Neural cell (in vitro differentiated cells): ENCODE results near the gene WDR70. TPM values are rescaled to one million over a fixed set of nuclear protein-coding genes. Genes with fewer than 3 reads are reported as not detected.
"Not testable (repeated sequence)": the region's sequence is repeated elsewhere in the genome, so short reads cannot be mapped to it uniquely, and the experiment has no call there.

ENCODE experiments used
- H2AFZ ChIP-seq: fragments of 200-600, 300-800 bp; sonication (generic), shearing (Covaris generic); 2 replicates; pipeline ENCODE4 v1.6.0; 2014; ENCODE audit warnings: low read depth, mild to moderate bottlenecking, antibody characterized with exemption, low read length, moderate library complexity
- H3F3A ChIP-seq: fragments of 200-600 bp; shearing (Covaris generic); 2 replicates; pipeline ENCODE4 v1.6.1; 2016; ENCODE audit warnings: mild to moderate bottlenecking, moderate library complexity, mixed read lengths, antibody characterized with exemption, low read length; ENCODE audit not compliant: insufficient read depth, poor library complexity, severe bottlenecking
- H3K27ac ChIP-seq: fragments of 200-600, 300-800 bp; sonication (generic), shearing (Covaris generic); 2 replicates; pipeline ENCODE4 v1.5.1; 2014; ENCODE audit warnings: mild to moderate bottlenecking, low read length, moderate library complexity
- H3K27me3 ChIP-seq: fragments of 300-800, 200-600 bp; sonication (generic), shearing (Covaris generic); 2 replicates; pipeline ENCODE4 v1.6.0; 2014; ENCODE audit warnings: mild to moderate bottlenecking, low read depth, low read length, moderate library complexity; ENCODE audit not compliant: insufficient read depth
- H3K36me3 ChIP-seq: fragments of 300-800, 200-600 bp; sonication (generic), shearing (Covaris generic); 2 replicates; pipeline ENCODE4 v1.5.1; 2014; ENCODE audit warnings: mild to moderate bottlenecking, antibody characterized with exemption, low read length, moderate library complexity; ENCODE audit not compliant: insufficient read depth
- H3K4me2 ChIP-seq: fragments of 300-800, 200-600 bp; sonication (generic), shearing (Covaris generic); 2 replicates; pipeline ENCODE4 v1.6.0; 2014; ENCODE audit warnings: mild to moderate bottlenecking, low read length
- H3K4me3 ChIP-seq: fragments of 300-800, 200-600 bp; sonication (generic), shearing (Covaris generic); 2 replicates; pipeline ENCODE4 v1.5.1; 2014; ENCODE audit warnings: mild to moderate bottlenecking, low read length, moderate library complexity
- H3K79me2 ChIP-seq: fragments of 200-600 bp; shearing (Covaris generic); replicated peaks from 2 replicates; pipeline ENCODE4 v1.6.0; 2014; ENCODE audit warnings: mild to moderate bottlenecking, low read length, moderate library complexity; ENCODE audit not compliant: insufficient read depth
- H3K9ac ChIP-seq: fragments of 300-800, 200-600 bp; sonication (generic), shearing (Covaris generic); 2 replicates; pipeline ENCODE4 v1.6.1; 2016; ENCODE audit warnings: mild to moderate bottlenecking, low read length, mixed read lengths
- H3K9me2 ChIP-seq: fragments of 200-600 bp; shearing (Covaris generic); 2 replicates; pipeline ENCODE4 v1.6.1; 2016; ENCODE audit warnings: mild to moderate bottlenecking, low read length, mixed read lengths; ENCODE audit not compliant: insufficient read depth
- H3K9me3 ChIP-seq: fragments of 200-600, 300-800 bp; sonication (generic), shearing (Covaris generic); 2 replicates; pipeline ENCODE4 v1.6.1; 2016; ENCODE audit warnings: mild to moderate bottlenecking, mixed run types, low read length, moderate library complexity, mixed read lengths
- H4K20me1 ChIP-seq: fragments of 200-600 bp; shearing (Covaris generic); 2 replicates; pipeline ENCODE4 v1.6.1; 2016; ENCODE audit warnings: mild to moderate bottlenecking, mixed run types; ENCODE audit not compliant: insufficient read depth
- EP300 ChIP-seq: fragments of 450-650 bp; conservative IDR thresholded peaks from 2 replicates; pipeline ENCODE4 v1.6.1; 2014; ENCODE audit warnings: antibody characterized with exemption, mild to moderate bottlenecking, moderate library complexity; ENCODE audit not compliant: poor library complexity, severe bottlenecking
- EZH2 ChIP-seq: fragments of 200-600, 300-800 bp; shearing (Covaris generic), sonication (generic); IDR thresholded peaks from 2 replicates; pipeline ENCODE4 v1.6.1; 2014; ENCODE audit warnings: antibody characterized with exemption, low read length, borderline replicate concordance, mild to moderate bottlenecking; ENCODE audit not compliant: insufficient read depth, poor library complexity, severe bottlenecking
- MXI1 ChIP-seq: fragments of 450-650 bp; conservative IDR thresholded peaks from 2 replicates; pipeline ENCODE4 v1.6.1; 2014; ENCODE audit warnings: antibody characterized with exemption, mild to moderate bottlenecking; ENCODE audit not compliant: poor library complexity, severe bottlenecking
- POLR2AphosphoS5 ChIP-seq: IDR thresholded peaks from 2 replicates; pipeline ENCODE4 v1.6.1; 2012
- RAD21 ChIP-seq: fragments of 450-650 bp; conservative IDR thresholded peaks from 2 replicates; pipeline ENCODE4 v1.6.1; 2014; ENCODE audit warnings: antibody characterized with exemption, mild to moderate bottlenecking, moderate library complexity
- SMC3 ChIP-seq: fragments of 450-650 bp; conservative IDR thresholded peaks from 2 replicates; pipeline ENCODE4 v1.6.1; 2014; ENCODE audit warnings: antibody characterized with exemption, mild to moderate bottlenecking, moderate library complexity; ENCODE audit not compliant: poor library complexity
- TAF1 ChIP-seq: IDR thresholded peaks from 2 replicates; pipeline ENCODE4 v1.6.1; 2012; ENCODE audit warnings: low read depth
- polyA plus RNA-seq: library from polyadenylated mRNA; depleted of rRNA; stranded (reverse); fragments of >200 nt; gene quantifications from 2 replicates; pipeline ENCODE4 v1.2.3, GENCODE V29; 2014
- TF ChIP-seq, protein P1 (sequence below): IDR thresholded peaks from 2 replicates; pipeline ENCODE4 v1.6.1; 2012; ENCODE audit warnings: borderline replicate concordance
- TF ChIP-seq, protein P2 (sequence below): fragments of 450-650 bp; IDR thresholded peaks from 2 replicates; pipeline ENCODE4 v1.5.1; 2014; ENCODE audit warnings: antibody characterized with exemption, mild to moderate bottlenecking, moderate library complexity; ENCODE audit not compliant: poor library complexity, severe bottlenecking

Gene WDR70
- polyA plus RNA-seq, 1 donor from 2014 or later = 40.9 TPM

DNA sequence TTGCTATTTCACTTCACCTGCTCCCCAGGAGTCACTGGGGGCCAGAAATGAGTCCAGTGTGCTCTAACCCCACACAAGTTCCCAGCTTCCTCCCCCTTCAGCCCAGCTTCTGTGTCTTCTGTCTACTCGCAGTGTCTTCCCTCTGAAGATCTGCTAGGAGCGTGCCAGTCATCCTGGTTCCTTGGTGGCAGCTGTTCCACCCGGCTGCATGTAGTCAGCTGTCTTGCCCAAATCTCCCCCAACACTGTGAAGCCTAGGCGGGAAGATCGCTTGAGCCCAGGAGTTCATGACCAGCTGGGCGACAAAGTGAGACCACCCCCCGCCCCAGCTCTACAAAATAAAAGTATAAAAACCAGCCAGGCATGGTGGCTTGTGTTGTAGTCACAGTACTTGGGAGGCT, 306.7 kb downstream of the WDR70 start:
- no peak overlapping the region for H3K27ac ChIP-seq
- H3F3A ChIP-seq = no peaks in the 10 kb centered on the region
- no peaks in the 10 kb centered on the region for H3K79me2 ChIP-seq
- TF ChIP-seq EP300 (no peak), TAF1 (no peak), MXI1 (no peak)
- H2AFZ ChIP-seq = no peak overlapping the region
- no peaks in the 10 kb centered on the region for H4K20me1 ChIP-seq
- H3K27me3 ChIP-seq = no peaks in the 10 kb centered on the region
- no peak overlapping the region for H3K9ac ChIP-seq
- H3K36me3 ChIP-seq = no peaks in the 10 kb centered on the region
- H3K4me3 ChIP-seq = no peak overlapping the region
- no peak overlapping the region for H3K4me2 ChIP-seq
- no peaks in the 10 kb centered on the region for H3K9me2 ChIP-seq
- no peaks in the 10 kb centered on the region for H3K9me3 ChIP-seq

DNA sequence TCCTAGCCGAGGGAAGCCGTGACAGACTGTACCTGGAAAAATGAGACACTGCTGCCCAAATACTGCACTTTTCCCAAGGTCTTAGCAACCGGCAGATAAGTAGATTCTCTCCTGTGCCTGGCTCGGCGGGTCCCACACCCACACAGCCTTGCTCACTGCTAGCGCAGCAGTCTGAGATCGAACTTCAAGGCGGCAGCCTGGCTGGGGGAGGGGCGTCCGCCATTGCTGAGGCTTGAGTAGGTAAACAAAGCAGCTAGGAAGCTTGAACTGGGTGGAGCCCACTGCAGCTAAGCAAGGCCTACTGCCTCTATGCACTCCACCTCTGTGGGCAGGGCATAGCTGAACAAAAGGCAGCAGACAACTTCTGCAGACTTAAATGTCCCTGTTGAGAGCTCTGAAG, 309.8 kb downstream of the WDR70 start:
- H3K4me2 ChIP-seq, H3K36me3 ChIP-seq, H3K9me3 ChIP-seq: not testable (repeated sequence)

DNA sequence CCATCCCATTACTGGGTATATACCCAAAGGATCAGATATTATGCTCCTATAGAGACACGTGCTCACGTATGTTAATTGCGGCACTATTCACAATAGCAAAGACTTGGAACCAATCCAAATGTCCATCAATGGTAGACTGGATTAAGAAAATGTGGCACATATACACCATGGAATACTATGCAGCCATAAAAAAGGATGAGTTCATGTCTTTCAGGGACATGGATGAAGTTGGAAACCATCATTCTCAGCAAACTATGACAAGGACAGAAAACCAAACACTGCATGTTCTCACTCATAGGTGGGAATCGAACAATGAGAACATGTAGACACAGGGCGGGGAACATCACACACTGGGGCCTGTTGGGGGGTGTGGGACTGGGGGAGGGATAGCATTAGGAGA, 315.2 kb downstream of the WDR70 start:
- not testable (repeated sequence) for H3K9me3 ChIP-seq, H3K9ac ChIP-seq, H3K9me2 ChIP-seq, H2AFZ ChIP-seq, H4K20me1 ChIP-seq, H3K36me3 ChIP-seq, H3K27me3 ChIP-seq, H3K4me3 ChIP-seq, H3K4me2 ChIP-seq, H3K79me2 ChIP-seq, H3K27ac ChIP-seq, H3F3A ChIP-seq

More for the DNA sequence above, 309.8 kb downstream of the WDR70 start:
- not testable (repeated sequence) for H3K27ac ChIP-seq, H3K9ac ChIP-seq, H3K79me2 ChIP-seq, H2AFZ ChIP-seq, H3K4me3 ChIP-seq, H3K9me2 ChIP-seq, H4K20me1 ChIP-seq, H3F3A ChIP-seq, H3K27me3 ChIP-seq

DNA sequence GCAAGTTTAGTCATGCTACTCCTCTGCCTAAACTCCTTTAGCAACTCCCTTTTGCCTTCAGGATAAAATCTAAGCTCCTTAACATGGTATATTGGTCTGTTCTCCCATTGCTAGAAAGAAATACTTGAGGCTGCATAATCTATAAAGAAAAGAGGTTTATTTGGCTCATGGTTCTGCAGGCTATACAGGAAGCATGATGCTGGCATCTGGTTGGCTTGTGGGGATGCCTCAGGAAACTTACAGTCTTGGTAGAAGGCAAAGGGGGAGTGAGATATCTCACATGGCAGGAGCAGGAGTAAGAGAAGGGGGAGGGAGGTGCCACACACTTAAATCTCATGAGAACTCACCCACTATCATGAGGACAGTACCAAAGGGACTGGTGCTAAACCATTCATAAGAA, 315.7 kb downstream of the WDR70 start:
- TF ChIP-seq TAF1 (no peak), EZH2 (no peak), MXI1 (no peak), RAD21 (no peak), SMC3 (no peak), POLR2AphosphoS5 (no peak), EP300 (no peak)
- TF ChIP-seq, protein P1, sequence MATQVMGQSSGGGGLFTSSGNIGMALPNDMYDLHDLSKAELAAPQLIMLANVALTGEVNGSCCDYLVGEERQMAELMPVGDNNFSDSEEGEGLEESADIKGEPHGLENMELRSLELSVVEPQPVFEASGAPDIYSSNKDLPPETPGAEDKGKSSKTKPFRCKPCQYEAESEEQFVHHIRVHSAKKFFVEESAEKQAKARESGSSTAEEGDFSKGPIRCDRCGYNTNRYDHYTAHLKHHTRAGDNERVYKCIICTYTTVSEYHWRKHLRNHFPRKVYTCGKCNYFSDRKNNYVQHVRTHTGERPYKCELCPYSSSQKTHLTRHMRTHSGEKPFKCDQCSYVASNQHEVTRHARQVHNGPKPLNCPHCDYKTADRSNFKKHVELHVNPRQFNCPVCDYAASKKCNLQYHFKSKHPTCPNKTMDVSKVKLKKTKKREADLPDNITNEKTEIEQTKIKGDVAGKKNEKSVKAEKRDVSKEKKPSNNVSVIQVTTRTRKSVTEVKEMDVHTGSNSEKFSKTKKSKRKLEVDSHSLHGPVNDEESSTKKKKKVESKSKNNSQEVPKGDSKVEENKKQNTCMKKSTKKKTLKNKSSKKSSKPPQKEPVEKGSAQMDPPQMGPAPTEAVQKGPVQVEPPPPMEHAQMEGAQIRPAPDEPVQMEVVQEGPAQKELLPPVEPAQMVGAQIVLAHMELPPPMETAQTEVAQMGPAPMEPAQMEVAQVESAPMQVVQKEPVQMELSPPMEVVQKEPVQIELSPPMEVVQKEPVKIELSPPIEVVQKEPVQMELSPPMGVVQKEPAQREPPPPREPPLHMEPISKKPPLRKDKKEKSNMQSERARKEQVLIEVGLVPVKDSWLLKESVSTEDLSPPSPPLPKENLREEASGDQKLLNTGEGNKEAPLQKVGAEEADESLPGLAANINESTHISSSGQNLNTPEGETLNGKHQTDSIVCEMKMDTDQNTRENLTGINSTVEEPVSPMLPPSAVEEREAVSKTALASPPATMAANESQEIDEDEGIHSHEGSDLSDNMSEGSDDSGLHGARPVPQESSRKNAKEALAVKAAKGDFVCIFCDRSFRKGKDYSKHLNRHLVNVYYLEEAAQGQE = no peak
- TF ChIP-seq, protein P2, sequence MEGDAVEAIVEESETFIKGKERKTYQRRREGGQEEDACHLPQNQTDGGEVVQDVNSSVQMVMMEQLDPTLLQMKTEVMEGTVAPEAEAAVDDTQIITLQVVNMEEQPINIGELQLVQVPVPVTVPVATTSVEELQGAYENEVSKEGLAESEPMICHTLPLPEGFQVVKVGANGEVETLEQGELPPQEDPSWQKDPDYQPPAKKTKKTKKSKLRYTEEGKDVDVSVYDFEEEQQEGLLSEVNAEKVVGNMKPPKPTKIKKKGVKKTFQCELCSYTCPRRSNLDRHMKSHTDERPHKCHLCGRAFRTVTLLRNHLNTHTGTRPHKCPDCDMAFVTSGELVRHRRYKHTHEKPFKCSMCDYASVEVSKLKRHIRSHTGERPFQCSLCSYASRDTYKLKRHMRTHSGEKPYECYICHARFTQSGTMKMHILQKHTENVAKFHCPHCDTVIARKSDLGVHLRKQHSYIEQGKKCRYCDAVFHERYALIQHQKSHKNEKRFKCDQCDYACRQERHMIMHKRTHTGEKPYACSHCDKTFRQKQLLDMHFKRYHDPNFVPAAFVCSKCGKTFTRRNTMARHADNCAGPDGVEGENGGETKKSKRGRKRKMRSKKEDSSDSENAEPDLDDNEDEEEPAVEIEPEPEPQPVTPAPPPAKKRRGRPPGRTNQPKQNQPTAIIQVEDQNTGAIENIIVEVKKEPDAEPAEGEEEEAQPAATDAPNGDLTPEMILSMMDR = no peak
- Histone ChIP-seq H2AFZ (no peak overlapping the region), H3K27ac (no peak overlapping the region)

More for the DNA sequence above, 315.7 kb downstream of the WDR70 start:
- Histone ChIP-seq H3K27me3 (no peaks in the 10 kb centered on the region), H3K9me3 (no peaks in the 10 kb centered on the region), H3K4me3 (no peak overlapping the region), H3K9me2 (no peaks in the 10 kb centered on the region), H3F3A (no peaks in the 10 kb centered on the region), H3K36me3 (no peaks in the 10 kb centered on the region), H3K79me2 (no peaks in the 10 kb centered on the region), H4K20me1 (no peaks in the 10 kb centered on the region), H3K9ac (no peak overlapping the region), H3K4me2 (no peak overlapping the region)
